Measurements from ENCODE around the gene BGLAP. TPM values are rescaled to one million over a fixed set of nuclear protein-coding genes. Genes with fewer than 3 reads are reported as not detected.

The BGLAP gene
- total RNA-seq, 4 donors from 2014 or later: 0.36 to 3.4 (median 0.69) TPM; not detected in 1

- DNase-seq (ENCODE audit: low spot score in 2 of 2): no peak
- WGBS, 2 donors: 13 to 24% methylated on average over 30 to 49 of the region's 69 CpGs
- no peak overlapping the region for H3K4me3 ChIP-seq (ENCODE audit: low read depth, poor library complexity, severe bottlenecking)
- TF ChIP-seq, protein P1, sequence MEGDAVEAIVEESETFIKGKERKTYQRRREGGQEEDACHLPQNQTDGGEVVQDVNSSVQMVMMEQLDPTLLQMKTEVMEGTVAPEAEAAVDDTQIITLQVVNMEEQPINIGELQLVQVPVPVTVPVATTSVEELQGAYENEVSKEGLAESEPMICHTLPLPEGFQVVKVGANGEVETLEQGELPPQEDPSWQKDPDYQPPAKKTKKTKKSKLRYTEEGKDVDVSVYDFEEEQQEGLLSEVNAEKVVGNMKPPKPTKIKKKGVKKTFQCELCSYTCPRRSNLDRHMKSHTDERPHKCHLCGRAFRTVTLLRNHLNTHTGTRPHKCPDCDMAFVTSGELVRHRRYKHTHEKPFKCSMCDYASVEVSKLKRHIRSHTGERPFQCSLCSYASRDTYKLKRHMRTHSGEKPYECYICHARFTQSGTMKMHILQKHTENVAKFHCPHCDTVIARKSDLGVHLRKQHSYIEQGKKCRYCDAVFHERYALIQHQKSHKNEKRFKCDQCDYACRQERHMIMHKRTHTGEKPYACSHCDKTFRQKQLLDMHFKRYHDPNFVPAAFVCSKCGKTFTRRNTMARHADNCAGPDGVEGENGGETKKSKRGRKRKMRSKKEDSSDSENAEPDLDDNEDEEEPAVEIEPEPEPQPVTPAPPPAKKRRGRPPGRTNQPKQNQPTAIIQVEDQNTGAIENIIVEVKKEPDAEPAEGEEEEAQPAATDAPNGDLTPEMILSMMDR (IDR thresholded peaks at IDR 0.05): no peak
- no peak for TF ChIP-seq POLR2A (IDR thresholded peaks at IDR 0.05)
- intact Hi-C loops (cut with DNase I; ENCODE audit: low total_unique reads): no loop called here
These were observed 3.7 kb downstream of the BGLAP start for GRCh38 chr1:156245451-156246232.

- intact Hi-C loops (cut with DNase I; ENCODE audit: low total_unique reads): no loop called here
- TF ChIP-seq POLR2A (IDR thresholded peaks at IDR 0.05): no peak
- TF ChIP-seq, protein P1 (IDR thresholded peaks at IDR 0.05): no peak
- H3K4me3 ChIP-seq (ENCODE audit: low read depth, poor library complexity, severe bottlenecking): no peak overlapping the region
- DNase-seq (ENCODE audit: low spot score in 2 of 2): no peak
- WGBS, 2 donors: 61 to 65% methylated on average over 10 of the region's 10 CpGs
These were observed 4.3 kb downstream of the BGLAP start for GRCh38 chr1:156246241-156246780.

GRCh38 chr1:156246781-156247459, 4.9 kb downstream of the BGLAP start:
- 28% methylated on average over 15 to 16 of the region's 16 CpGs for WGBS, 2 donors
- no peak for DNase-seq (ENCODE audit: low spot score in 2 of 2)
- no peak overlapping the region for H3K4me3 ChIP-seq (ENCODE audit: low read depth, poor library complexity, severe bottlenecking)
- TF ChIP-seq, protein P1 (IDR thresholded peaks at IDR 0.05): no peak
- TF ChIP-seq POLR2A (IDR thresholded peaks at IDR 0.05): no peak
- intact Hi-C loops (cut with DNase I; ENCODE audit: low total_unique reads): no loop called here

DNA sequence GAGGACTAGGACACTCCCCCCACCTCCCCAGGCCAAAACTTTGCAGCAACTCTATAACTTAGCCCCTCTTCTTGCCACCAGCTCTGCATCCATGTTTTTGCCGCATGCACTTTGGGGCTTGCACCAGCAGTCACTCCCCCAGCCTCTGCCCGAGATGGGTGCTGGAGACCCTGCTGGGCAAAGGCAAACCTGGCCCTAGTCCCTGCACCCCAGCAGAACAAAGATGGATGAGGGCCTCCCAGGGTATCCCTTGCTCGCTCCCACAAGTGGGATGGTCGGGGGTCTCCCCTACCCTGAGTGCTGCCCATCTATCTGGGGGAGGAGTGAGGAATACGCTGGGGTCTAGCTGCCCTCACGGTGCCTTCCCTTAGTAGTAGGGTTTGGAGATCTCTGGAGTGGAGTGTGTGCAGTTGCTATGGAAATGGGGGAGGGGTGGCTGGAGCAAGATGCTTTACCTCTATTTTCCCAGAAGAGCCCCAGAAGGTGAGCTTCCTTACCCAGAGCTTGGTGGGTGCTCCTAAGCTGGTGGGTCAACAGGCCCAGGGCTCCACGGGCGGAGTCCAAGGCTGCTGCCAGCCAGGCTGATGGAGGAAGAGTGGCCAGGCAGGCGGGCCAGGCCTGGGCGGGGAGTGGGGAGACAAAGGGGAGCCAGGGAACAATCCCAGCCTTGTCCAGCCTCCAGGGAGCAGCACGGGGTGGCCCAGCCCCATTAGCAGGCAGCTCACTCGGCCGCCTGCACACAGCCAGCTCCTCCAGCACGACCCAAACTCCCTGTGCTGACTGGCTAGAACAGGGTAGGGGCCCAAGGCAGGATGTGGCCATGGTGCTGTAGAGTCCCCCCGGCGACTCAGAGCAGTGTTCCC, 5.7 kb downstream of the BGLAP start, which contains the start of gene PAQR6:
PAQR6 (minus strand) TSS at position 597 of the 863 bp plus-strand sequence. CDS start 1,325 bp downstream, outside the sequence.
- intact Hi-C loops (cut with DNase I; ENCODE audit: low total_unique reads): no loop called here
- TF ChIP-seq, protein P1 (IDR thresholded peaks at IDR 0.05): no peak
- TF ChIP-seq POLR2A (IDR thresholded peaks at IDR 0.05): no peak
- H3K4me3 ChIP-seq (ENCODE audit: low read depth, poor library complexity, severe bottlenecking): no peak within 1 kb of the TSS
- WGBS, 2 donors: 36 to 39% methylated on average over 9 to 14 of the region's 16 CpGs
- no peak for DNase-seq (ENCODE audit: low spot score in 2 of 2)

GRCh38 chr1:156248323-156248683, 6.3 kb downstream of the BGLAP start:
- intact Hi-C loops (cut with DNase I; ENCODE audit: low total_unique reads): no loop called here
- DNase-seq (ENCODE audit: low spot score in 2 of 2): no peak
- TF ChIP-seq, protein P1 (IDR thresholded peaks at IDR 0.05): no peak
- no peak for TF ChIP-seq POLR2A (IDR thresholded peaks at IDR 0.05)
- 65 to 76% methylated on average over 4 of the region's 4 CpGs for WGBS, 2 donors
- no peak overlapping the region for H3K4me3 ChIP-seq (ENCODE audit: low read depth, poor library complexity, severe bottlenecking)
